Measurements from ENCODE around the gene TMEM259. TPM values are rescaled to one million over a fixed set of nuclear protein-coding genes. Genes with fewer than 3 reads are reported as not detected.

TMEM259 gene
- 37.9 and 71.6 TPM in 2 replicates for total RNA-seq

DNA sequence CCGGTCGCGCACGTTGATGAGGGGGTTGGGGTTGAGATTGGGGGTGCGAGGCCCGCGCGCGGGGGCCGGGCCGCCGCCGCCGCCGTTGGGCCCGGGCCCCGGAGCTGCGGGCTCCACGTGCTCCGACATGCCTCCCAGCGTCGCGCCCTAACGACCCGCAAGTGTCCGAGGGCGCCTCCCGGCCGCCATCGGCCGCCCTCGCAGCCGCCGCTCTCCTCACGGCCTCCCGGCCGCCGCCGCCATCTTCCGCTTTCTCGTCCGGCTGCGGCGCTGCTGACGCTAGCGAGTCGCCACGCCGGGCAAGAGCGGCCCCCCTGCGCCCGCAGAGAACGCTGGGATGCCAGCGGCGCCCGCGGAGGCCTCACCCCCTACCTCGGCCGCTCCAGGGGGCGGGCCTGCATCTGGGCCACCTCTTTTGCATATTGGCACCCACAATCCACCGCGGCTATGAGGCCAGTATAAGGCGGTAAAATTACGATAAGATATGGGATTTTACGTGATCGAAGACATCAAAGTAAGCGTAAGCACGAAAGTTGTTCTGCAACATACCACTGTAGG is at the start of gene TMEM259:
TSS of gene TMEM259 (minus strand) at position 256 of the 558 bp plus-strand sequence. CDS start at position 129, 127 bp downstream.

GRCh38 chr19:1066748-1067340 is 45.9 kb upstream of the TMEM259 start, which contains the start of gene ARHGAP45:
Gene ARHGAP45 (plus strand): TSS chr19:1067167. CDS start chr19:1067406, 239 bp downstream.

DNA sequence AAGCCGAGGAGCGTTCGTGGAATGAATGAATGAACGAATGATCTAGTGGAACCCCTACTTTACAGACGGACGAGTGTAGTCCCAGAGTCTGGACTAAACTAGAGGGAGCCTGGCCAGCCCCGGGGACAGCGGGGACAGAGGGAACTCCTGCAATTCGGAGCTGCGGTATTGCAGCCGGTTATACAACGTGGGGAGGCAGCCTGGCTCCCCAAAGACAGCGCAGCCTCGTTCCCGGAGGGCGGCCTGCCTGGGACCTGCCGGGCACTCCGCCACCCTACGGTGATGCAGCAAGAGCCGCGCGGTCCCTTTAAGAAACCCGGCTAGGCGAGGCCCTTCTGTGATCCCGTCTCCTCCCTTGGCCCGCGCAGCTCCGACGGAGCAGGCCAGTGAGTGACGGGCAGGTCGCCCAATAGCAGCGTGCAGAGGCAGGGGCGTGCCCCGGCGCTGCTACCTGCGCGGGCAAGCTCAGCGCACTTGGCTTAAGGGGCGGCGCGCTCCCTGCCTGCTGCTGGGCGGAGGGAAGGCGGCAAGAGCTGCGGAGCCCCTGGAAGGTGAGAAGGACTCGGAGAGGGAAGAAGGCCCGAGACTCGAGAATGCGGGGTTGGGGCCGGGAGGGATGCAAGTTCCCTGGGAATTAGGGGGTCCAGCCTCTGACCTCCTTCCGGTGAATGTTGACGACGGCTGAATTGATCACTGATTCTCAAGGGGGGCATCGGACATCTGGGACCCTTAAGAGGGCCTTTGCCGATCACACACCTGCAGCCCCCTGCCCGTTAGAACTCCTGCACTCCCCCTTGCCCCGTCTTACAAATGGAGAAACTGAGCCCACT is 18.9 kb upstream of the TMEM259 start, which contains the start of gene ABCA7:
TSS of gene ABCA7 (plus strand) at position 462 of the 830 bp plus-strand sequence. CDS start 1,255 bp downstream, outside the sequence.

GRCh38 chr19:1025960-1026782 is 5.2 kb upstream of the TMEM259 start, which contains the start of gene CNN2:
Gene CNN2 (plus strand): TSS chr19:1026608. CDS start chr19:1026662, 54 bp downstream.

DNA sequence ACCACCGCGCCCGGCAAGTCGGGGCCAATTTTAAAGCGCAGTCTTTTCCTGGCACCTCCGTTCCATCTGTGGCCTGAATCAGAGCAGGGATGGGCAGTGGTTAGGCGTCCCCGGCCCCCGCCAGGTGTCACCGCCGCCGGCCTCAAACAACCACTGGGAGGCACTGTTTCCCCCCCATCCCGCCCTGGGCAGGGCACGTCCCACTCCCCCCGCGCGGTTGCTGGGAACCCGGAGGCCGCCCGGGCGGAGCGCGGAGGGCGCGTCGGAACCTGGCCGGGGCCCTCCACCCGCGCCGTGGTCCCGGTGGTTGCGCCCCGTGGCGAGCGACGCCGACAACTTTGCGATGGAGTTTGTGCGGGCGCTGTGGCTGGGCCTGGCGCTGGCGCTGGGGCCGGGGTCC is 20.8 kb downstream of the TMEM259 start, which contains the start of gene GRIN3B:
TSS of gene GRIN3B (plus strand) at position 325 of the 400 bp plus-strand sequence. CDS start at position 344, 19 bp downstream.

GRCh38 chr19:984165-984967 is 36.6 kb downstream of the TMEM259 start, which contains the start of gene WDR18:
Gene WDR18 (plus strand): TSS chr19:984345. CDS start chr19:984354, 9 bp downstream.

Other genes starting within 250 kb of the TMEM259 start
- 107 and 233 TPM in 2 replicates for gene PTBP1, start 223.7 kb downstream of the TMEM259 start, total RNA-seq
- 0.13 and 0.16 TPM in 2 replicates for gene PLPPR3, start 199.2 kb downstream of the TMEM259 start, total RNA-seq
- not detected in 2 replicates for gene AZU1, start 193.3 kb downstream of the TMEM259 start, total RNA-seq
- gene PRTN3, start 180.1 kb downstream of the TMEM259 start, total RNA-seq = not detected in 2 replicates
- gene ELANE, start 168.8 kb downstream of the TMEM259 start, total RNA-seq = not detected in 2 replicates
- gene CFD, start 161.5 kb downstream of the TMEM259 start, total RNA-seq = 1.5 and 1.8 TPM in 2 replicates
- gene MED16, start 127.9 kb downstream of the TMEM259 start, total RNA-seq = 18.3 and 54.2 TPM in 2 replicates
- gene RNU6-9, start 127.6 kb downstream of the TMEM259 start, total RNA-seq = not detected in 2 replicates
- gene R3HDM4, start 107.9 kb downstream of the TMEM259 start, total RNA-seq = 17.5 and 33.3 TPM in 2 replicates
- not detected in 2 replicates for gene KISS1R, start 103.8 kb downstream of the TMEM259 start, total RNA-seq
- 9.2 and 16.4 TPM in 2 replicates for gene ARID3A, start 95.1 kb downstream of the TMEM259 start, total RNA-seq
- gene WDR18, start 36.8 kb downstream of the TMEM259 start, total RNA-seq = 72.4 and 77.4 TPM in 2 replicates
- gene GRIN3B, start 20.7 kb downstream of the TMEM259 start, total RNA-seq = 0.50 and 0.97 TPM in 2 replicates
- gene RNU6-2, start 399 bp upstream of the TMEM259 start, total RNA-seq = not detected in 2 replicates
- gene CNN2, start 5.5 kb upstream of the TMEM259 start, total RNA-seq = 120 and 249 TPM in 2 replicates
- gene ABCA7, start 19.0 kb upstream of the TMEM259 start, total RNA-seq = 6.2 and 7.8 TPM in 2 replicates
- 50.0 and 78.8 TPM in 2 replicates for gene ARHGAP45, start 46.0 kb upstream of the TMEM259 start, total RNA-seq
- gene POLR2E, start 74.3 kb upstream of the TMEM259 start, total RNA-seq = 70.6 and 138 TPM in 2 replicates
- gene GPX4, start 82.9 kb upstream of the TMEM259 start, total RNA-seq = 397 and 445 TPM in 2 replicates
- 29.0 and 60.5 TPM in 2 replicates for gene SBNO2, start 153.1 kb upstream of the TMEM259 start, total RNA-seq
- 87.0 and 87.3 TPM in 2 replicates for gene STK11, start 184.7 kb upstream of the TMEM259 start, total RNA-seq
- 0.81 and 3.0 TPM in 2 replicates for gene CBARP, start 216.9 kb upstream of the TMEM259 start, total RNA-seq
- gene ATP5F1D, start 220.6 kb upstream of the TMEM259 start, total RNA-seq = 31.1 and 39.6 TPM in 2 replicates
- gene MIDN, start 227.5 kb upstream of the TMEM259 start, total RNA-seq = 9.9 and 15.6 TPM in 2 replicates
- 65.4 and 95.7 TPM in 2 replicates for gene CIRBP, start 248.2 kb upstream of the TMEM259 start, total RNA-seq

All from bladder microvascular endothelial cell (primary cell).